Activated CD8-positive, alpha-beta T cell treated with anti-CD3 and anti-CD28 coated beads, Interleukin-2, amount 10 ng/mL, durations not matched to agents 7 days and 5 days (primary cell): Measurements from ENCODE around the gene SPAG9. TPM values are rescaled to one million over a fixed set of nuclear protein-coding genes. Genes with fewer than 3 reads are reported as not detected.
A peak's percentile ranks its signal among the peaks of the same experiment; 100 is the strongest.

Source experiments
- ATAC-seq: fragments of 150-1000 bp; cut with Tn5 transposase; one replicate; pipeline ENCODE4 v1.10.0; 2021; ENCODE audit warnings: moderate library complexity
- CTCF ChIA-PET: fragments of 350-600 bp; sonication (Branson Sonifier 250); formaldehyde crosslinking; loops from one replicate; lab custom pipeline; 2021; ENCODE audit warnings: antibody characterized with exemption; lab: Charles Lee
- POLR2A ChIA-PET: fragments of 350-600 bp; sonication (Branson Sonifier 250); formaldehyde crosslinking; loops from one replicate; lab custom pipeline; 2021; ENCODE audit warnings: antibody characterized with exemption; lab: Charles Lee
- DNase-seq: peaks from one replicate; pipeline ENCODE4 v3.0.0-alpha.2; 2020
- H3K27ac Mint-ChIP-seq: one replicate; pipeline ENCODE4 v1.8.0; 2021; ENCODE audit warnings: mild to moderate bottlenecking, mixed read lengths
- H3K27me3 Mint-ChIP-seq: one replicate; pipeline ENCODE4 v1.8.0; 2021; ENCODE audit warnings: low read depth, mixed read lengths
- H3K36me3 Mint-ChIP-seq: one replicate; pipeline ENCODE4 v1.8.0; 2021; ENCODE audit warnings: low read depth, mixed read lengths
- H3K4me1 Mint-ChIP-seq: one replicate; pipeline ENCODE4 v1.8.0; 2021; ENCODE audit warnings: low read depth, mixed read lengths
- H3K4me3 Mint-ChIP-seq: one replicate; pipeline ENCODE4 v1.8.0; 2021; ENCODE audit warnings: mild to moderate bottlenecking, mixed read lengths
- H3K9me3 Mint-ChIP-seq: one replicate; pipeline ENCODE4 v1.8.0; 2022; ENCODE audit warnings: mixed read lengths; ENCODE audit not compliant: insufficient read depth
- total RNA-seq, 2 experiments: library from RNA; stranded (reverse); gene quantifications; one replicate each; pipeline ENCODE4 v1.2.3, GENCODE V29; 2021

SPAG9 gene
- total RNA-seq, 2 experiments from 2014 or later, result 39.2 to 42.1 TPM

- H3K27me3 Mint-ChIP-seq, result no peaks in the 10 kb centered on the region
- ChIA-PET POLR2A (no interaction called here), CTCF (interaction anchor here (1.0 to 2.2 kb wide), 3 partner anchors 13 to 140 kb away, joined by 3 to 10 read pairs (median 10); partner anchors contain the start of gene NME1)
- no peak overlapping the region for H3K4me3 Mint-ChIP-seq
- no peaks in the 10 kb centered on the region for H3K4me1 Mint-ChIP-seq
- DNase-seq (no peak), ATAC-seq (no peak)
- H3K36me3 Mint-ChIP-seq, result peaks cover 5% of the 10 kb centered on the region
- no peak overlapping the region for H3K27ac Mint-ChIP-seq
- no peaks in the 10 kb centered on the region for H3K9me3 Mint-ChIP-seq
These were observed 107.3 kb downstream of the SPAG9 start for GRCh38 chr17:51013322-51013721.

DNA sequence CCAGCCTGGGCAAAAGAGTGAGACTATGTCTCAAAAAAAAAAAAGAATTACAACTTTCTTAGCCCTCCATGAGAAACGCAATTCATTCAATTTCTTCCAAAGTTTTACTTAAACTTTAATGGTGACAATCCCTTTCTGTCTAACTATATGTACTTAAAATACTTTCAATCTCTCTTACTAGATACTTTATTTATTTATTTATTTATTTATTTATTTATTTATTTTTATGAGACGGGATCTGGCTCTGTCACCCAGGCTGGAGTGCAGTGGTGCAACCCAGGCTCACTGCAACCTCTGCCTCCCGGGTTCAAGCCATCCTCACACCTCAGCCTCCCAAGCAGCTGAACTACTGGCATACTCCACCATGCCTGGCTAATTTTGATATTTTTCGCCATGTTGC lies 108.1 kb downstream of the SPAG9 start:
- ChIA-PET POLR2A (no interaction called here), CTCF (interaction anchor here (1.0 kb wide), 1 partner anchor 12 kb away, joined by 3 read pairs; no protein-coding TSS in a partner anchor)
- no peaks in the 10 kb centered on the region for H3K27me3 Mint-ChIP-seq
- H3K4me1 Mint-ChIP-seq, result no peaks in the 10 kb centered on the region
- DNase-seq (no peak), ATAC-seq (no peak)
- no peaks in the 10 kb centered on the region for H3K9me3 Mint-ChIP-seq
- no peak overlapping the region for H3K4me3 Mint-ChIP-seq
- no peak overlapping the region for H3K27ac Mint-ChIP-seq
- peaks cover 5% of the 10 kb centered on the region for H3K36me3 Mint-ChIP-seq

- POLR2A ChIA-PET, result interaction anchor here (0.7 kb wide), 1 partner anchor 45 kb away, joined by 4 read pairs; no protein-coding TSS in a partner anchor
- H3K27ac Mint-ChIP-seq, result no peak overlapping the region
- H3K4me1 Mint-ChIP-seq, result no peaks in the 10 kb centered on the region
- no peaks in the 10 kb centered on the region for H3K9me3 Mint-ChIP-seq
- no peaks in the 10 kb centered on the region for H3K27me3 Mint-ChIP-seq
- no peak overlapping the region for H3K4me3 Mint-ChIP-seq
- CTCF ChIA-PET, result interaction anchor here (0.7 to 1.7 kb wide), 6 partner anchors 9 to 158 kb away, joined by 3 to 6 read pairs (median 4); partner anchors contain the start of gene NME1
- no peak for ATAC-seq
- no peak for DNase-seq
- H3K36me3 Mint-ChIP-seq, result peaks cover 8% of the 10 kb centered on the region
These were observed 110.4 kb downstream of the SPAG9 start for GRCh38 chr17:51010173-51010675.

DNA sequence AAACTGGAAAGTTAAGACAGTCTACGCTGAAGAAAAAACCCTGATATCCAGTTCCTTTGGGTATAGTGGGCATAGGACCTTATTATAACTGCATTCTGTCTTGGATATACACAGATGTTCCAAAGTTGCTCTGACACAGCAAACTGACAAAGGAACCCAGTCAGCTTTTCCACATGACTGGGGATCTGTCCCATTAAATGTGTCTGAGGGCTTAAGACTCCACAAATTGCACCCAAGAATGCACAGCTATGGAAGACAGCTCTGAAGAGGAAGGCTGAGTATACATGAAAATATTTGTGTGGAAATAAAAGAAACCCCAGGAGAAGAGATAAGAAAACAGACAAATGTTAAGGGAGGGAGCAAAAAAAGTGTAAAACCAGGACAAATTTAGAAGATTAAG lies 114.1 kb downstream of the SPAG9 start:
- Mint-ChIP-seq H3K9me3 (no peaks in the 10 kb centered on the region), H3K4me3 (no peak overlapping the region), H3K4me1 (no peaks in the 10 kb centered on the region), H3K27ac (no peak overlapping the region), H3K27me3 (no peaks in the 10 kb centered on the region), H3K36me3 (peaks cover 12% of the 10 kb centered on the region)
- ATAC-seq (no peak), DNase-seq (no peak)
- ChIA-PET CTCF (interaction anchor here (1.2 to 9.8 kb wide), 2 partner anchors 8 to 145 kb away, joined by 3 to 131 read pairs; partner anchors contain the start of gene NME1), POLR2A (no interaction called here)

GRCh38 chr17:51005768-51006167 lies 114.9 kb downstream of the SPAG9 start:
- ATAC-seq (no peak), DNase-seq (no peak)
- Mint-ChIP-seq H3K4me3 (no peak overlapping the region), H3K4me1 (no peaks in the 10 kb centered on the region), H3K36me3 (peaks cover 19% of the 10 kb centered on the region), H3K27ac (no peak overlapping the region), H3K27me3 (no peaks in the 10 kb centered on the region), H3K9me3 (no peaks in the 10 kb centered on the region)
- POLR2A ChIA-PET, result no interaction called here
- CTCF ChIA-PET, result interaction anchor here (1.2 to 9.8 kb wide), 3 partner anchors 9 to 146 kb away, joined by 3 to 131 read pairs (median 95); partner anchors contain the start of gene NME1

DNA sequence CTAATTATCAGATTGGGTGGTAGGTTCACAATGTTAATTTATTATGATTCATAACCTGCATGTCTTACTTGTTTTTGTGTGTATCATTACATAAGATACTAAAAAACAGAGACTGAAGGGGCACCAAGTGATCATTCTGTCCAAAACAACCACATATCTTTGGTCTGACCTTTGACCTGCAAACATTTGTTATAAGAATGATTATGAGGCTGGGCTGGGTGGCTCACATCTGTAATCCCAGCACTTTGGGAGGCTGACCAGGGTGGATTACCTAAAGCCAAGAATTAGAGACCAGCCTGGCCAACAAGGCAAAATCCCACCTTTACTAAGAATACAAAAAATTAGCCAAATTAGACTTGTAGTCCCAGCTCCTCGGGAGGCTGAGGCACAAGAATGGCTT lies 116.4 kb downstream of the SPAG9 start:
- ATAC-seq, result no peak
- Mint-ChIP-seq H3K36me3 (peaks cover 23% of the 10 kb centered on the region), H3K4me3 (no peak overlapping the region), H3K27ac (no peak overlapping the region), H3K27me3 (no peaks in the 10 kb centered on the region), H3K9me3 (no peaks in the 10 kb centered on the region), H3K4me1 (no peaks in the 10 kb centered on the region)
- DNase-seq, result no peak
- CTCF ChIA-PET, result interaction anchor here (1.2 to 9.8 kb wide), 5 partner anchors 52 to 152 kb away, joined by 3 to 131 read pairs (median 4); partner anchors contain the start of gene NME1
- POLR2A ChIA-PET, result interaction anchor here (1.1 kb wide), 1 partner anchor 10 kb away, joined by 3 read pairs; no protein-coding TSS in a partner anchor

- POLR2A ChIA-PET, result no interaction called here
- CTCF ChIA-PET, result interaction anchor here (0.6 to 9.8 kb wide), 30 partner anchors 9 to 165 kb away, joined by 3 to 131 read pairs (median 4); partner anchors contain the start of genes NME1 and NME2
These were observed 119.6 kb downstream of the SPAG9 start for GRCh38 chr17:51000835-51001638.

GRCh38 chr17:50995668-50996067 lies 125.0 kb downstream of the SPAG9 start:
- ATAC-seq, result no peak
- H3K27me3 Mint-ChIP-seq, result no peaks in the 10 kb centered on the region
- H3K4me1 Mint-ChIP-seq, result no peaks in the 10 kb centered on the region
- H3K9me3 Mint-ChIP-seq, result no peaks in the 10 kb centered on the region
- peaks cover 44% of the 10 kb centered on the region for H3K36me3 Mint-ChIP-seq
- CTCF ChIA-PET, result interaction anchor here (1.0 to 1.9 kb wide), 3 partner anchors 61 to 143 kb away, joined by 3 to 10 read pairs (median 4); no protein-coding TSS in a partner anchor
- no peak overlapping the region for H3K4me3 Mint-ChIP-seq
- no peak for DNase-seq
- H3K27ac Mint-ChIP-seq, result no peak overlapping the region
- POLR2A ChIA-PET, result no interaction called here

More at GRCh38 chr17:51000835-51001638, 119.6 kb downstream of the SPAG9 start:
- Mint-ChIP-seq H3K4me3 (no peak overlapping the region), H3K36me3 (peaks cover 31% of the 10 kb centered on the region), H3K27ac (no peak overlapping the region), H3K27me3 (no peaks in the 10 kb centered on the region), H3K9me3 (no peaks in the 10 kb centered on the region), H3K4me1 (no peaks in the 10 kb centered on the region)
- DNase-seq (peak; percentile 47), ATAC-seq (peak; percentile 71)

DNA sequence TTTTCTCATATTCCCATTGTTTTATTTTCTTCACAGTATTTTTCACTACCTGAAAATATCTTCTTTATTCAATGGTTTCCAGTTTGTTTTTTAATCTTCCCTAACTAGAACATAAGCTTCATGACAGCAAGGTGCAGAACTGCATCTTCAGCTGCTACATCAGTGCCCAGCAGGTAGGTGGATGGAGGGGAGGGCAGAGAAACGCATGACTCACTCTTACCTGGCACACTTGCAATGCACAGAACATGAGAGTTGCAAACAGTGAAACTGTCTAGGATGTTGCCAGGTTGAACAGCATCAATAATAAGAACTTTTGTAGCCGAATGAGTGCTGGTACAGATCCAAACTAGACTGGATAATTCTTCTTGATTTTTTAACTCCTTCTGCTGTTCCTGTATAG lies 127.1 kb downstream of the SPAG9 start:
- H3K4me3 Mint-ChIP-seq, result no peak overlapping the region
- no peaks in the 10 kb centered on the region for H3K4me1 Mint-ChIP-seq
- CTCF ChIA-PET, result no interaction called here
- H3K9me3 Mint-ChIP-seq, result no peaks in the 10 kb centered on the region
- no peaks in the 10 kb centered on the region for H3K27me3 Mint-ChIP-seq
- H3K36me3 Mint-ChIP-seq, result peaks cover 53% of the 10 kb centered on the region
- POLR2A ChIA-PET, result no interaction called here
- H3K27ac Mint-ChIP-seq, result no peak overlapping the region
- no peak for ATAC-seq
- no peak for DNase-seq

DNA sequence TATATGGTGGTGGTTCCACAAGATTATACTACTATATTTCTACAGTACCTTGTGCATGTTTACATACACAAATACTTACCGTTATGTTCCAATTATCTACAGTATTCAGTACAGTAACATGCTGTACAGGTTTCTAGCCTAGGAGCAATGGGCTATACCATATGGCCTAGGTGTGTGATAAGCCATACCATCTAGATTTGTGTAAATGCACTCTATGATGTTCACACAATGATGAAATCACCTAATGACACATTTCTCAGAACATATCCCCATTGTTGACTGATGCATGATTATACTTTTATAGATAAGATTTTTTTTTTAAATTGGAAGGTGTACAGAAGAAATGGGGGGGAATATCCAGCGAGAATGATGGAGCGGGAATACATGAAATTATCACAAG lies 131.5 kb downstream of the SPAG9 start:
- H3K9me3 Mint-ChIP-seq, result no peaks in the 10 kb centered on the region
- H3K27me3 Mint-ChIP-seq, result no peaks in the 10 kb centered on the region
- no peaks in the 10 kb centered on the region for H3K4me1 Mint-ChIP-seq
- ChIA-PET POLR2A (no interaction called here), CTCF (no interaction called here)
- ATAC-seq (no peak), DNase-seq (no peak)
- peaks cover 54% of the 10 kb centered on the region for H3K36me3 Mint-ChIP-seq
- no peak overlapping the region for H3K27ac Mint-ChIP-seq
- no peak overlapping the region for H3K4me3 Mint-ChIP-seq

- ChIA-PET POLR2A (no interaction called here), CTCF (interaction anchor here (0.9 kb wide), 1 partner anchor 205 kb away, joined by 3 read pairs; no protein-coding TSS in a partner anchor)
- no peak overlapping the region for H3K27ac Mint-ChIP-seq
- no peak overlapping the region for H3K4me3 Mint-ChIP-seq
- no peak for DNase-seq
- no peak for ATAC-seq
- H3K9me3 Mint-ChIP-seq, result no peaks in the 10 kb centered on the region
- H3K27me3 Mint-ChIP-seq, result no peaks in the 10 kb centered on the region
- no peaks in the 10 kb centered on the region for H3K4me1 Mint-ChIP-seq
- peaks cover 49% of the 10 kb centered on the region for H3K36me3 Mint-ChIP-seq
These were observed 132.2 kb downstream of the SPAG9 start for GRCh38 chr17:50988427-50988826.
